HCT116 (cell line): ENCODE data around the gene NDUFAF2.

Source experiments
- EZH2 ChIP-seq: fragments of 200-600 bp; sonication (generic); IDR thresholded peaks from 2 replicates; pipeline ENCODE4 v1.6.1; 2017; ENCODE audit warnings: antibody characterized with exemption, mixed run types
- FOSL1 ChIP-seq: IDR thresholded peaks from 2 replicates; pipeline ENCODE4 v1.6.1; 2012; ENCODE audit warnings: low read depth
- POLR2A ChIP-seq: IDR thresholded peaks from 2 replicates; pipeline ENCODE4 v1.7.0; 2011; ENCODE audit warnings: borderline replicate concordance; ENCODE audit not compliant: insufficient read depth, insufficient read length; ENCODE audit errors: extremely low read depth
- POLR2AphosphoS5 ChIP-seq: IDR thresholded peaks from 2 replicates; pipeline ENCODE4 v1.6.1; 2011; ENCODE audit warnings: mild to moderate bottlenecking, low read depth, low read length, moderate library complexity
- SIN3A ChIP-seq: IDR thresholded peaks from 2 replicates; pipeline ENCODE4 v1.6.1; 2012; ENCODE audit warnings: low read depth
- SP1 ChIP-seq: IDR thresholded peaks from 2 replicates; pipeline ENCODE4 v1.6.1; 2012; ENCODE audit warnings: low read depth
- YY1 ChIP-seq: IDR thresholded peaks from 2 replicates; pipeline ENCODE4 v1.6.1; 2011; ENCODE audit warnings: low read length, low read depth, moderate library complexity, mild to moderate bottlenecking; ENCODE audit not compliant: insufficient replicate concordance; ENCODE audit errors: extremely low read depth
- ZNF274 ChIP-seq: fragments of 200-500 bp; sonication (Bioruptor generic); IDR thresholded peaks from 2 replicates; pipeline ENCODE4 v1.6.1; 2014; ENCODE audit warnings: mild to moderate bottlenecking, low read depth, low read length, inconsistent platforms
- TF ChIP-seq, protein P1 (sequence below), 3 experiments: fragments of 200-600 bp in 1 of 3; sonication (generic) in 1 of 3; IDR thresholded peaks in 2 of 3; conservative IDR thresholded peaks in 1 of 3; 2 replicates each; pipeline ENCODE4 v1.5.1; 2012 to 2017; ENCODE audit warnings: low read depth in 2 of 3, low read length in 2 of 3, antibody characterized with exemption in 1 of 3, borderline replicate concordance in 1 of 3, control low read depth in 1 of 3, mild to moderate bottlenecking in 1 of 3, mixed read lengths in 1 of 3, mixed run types in 1 of 3, moderate library complexity in 1 of 3; ENCODE audit not compliant: insufficient read depth in 1 of 3
- TF ChIP-seq, protein P2 (sequence below): IDR thresholded peaks from 2 replicates; pipeline ENCODE4 v1.6.1; 2012
- TF ChIP-seq, protein P3 (sequence below): IDR thresholded peaks from 2 replicates; pipeline ENCODE4 v1.6.1; 2012; ENCODE audit warnings: low read depth

DNA sequence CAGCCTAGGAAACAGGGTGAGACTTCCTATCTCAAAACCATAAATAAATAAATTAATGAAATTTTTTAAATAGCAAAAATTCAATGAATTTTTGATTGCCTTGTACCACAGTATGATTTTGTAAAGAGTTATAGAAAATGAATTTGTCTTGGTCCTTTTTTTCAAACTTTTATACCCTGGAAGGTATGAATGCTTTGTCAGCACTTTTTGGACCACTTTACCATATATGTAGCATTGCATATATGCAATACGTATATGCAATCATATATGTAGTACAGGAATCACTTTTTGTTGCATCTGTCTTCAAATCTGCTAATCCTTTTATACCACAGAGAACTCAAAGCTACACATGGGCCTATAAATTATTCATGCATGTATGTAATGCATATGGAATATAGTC lies 226.5 kb downstream of the NDUFAF2 start:
- TF ChIP-seq POLR2A = no peak
- TF ChIP-seq YY1 = no peak
- no peak for TF ChIP-seq FOSL1
- TF ChIP-seq, protein P1, sequence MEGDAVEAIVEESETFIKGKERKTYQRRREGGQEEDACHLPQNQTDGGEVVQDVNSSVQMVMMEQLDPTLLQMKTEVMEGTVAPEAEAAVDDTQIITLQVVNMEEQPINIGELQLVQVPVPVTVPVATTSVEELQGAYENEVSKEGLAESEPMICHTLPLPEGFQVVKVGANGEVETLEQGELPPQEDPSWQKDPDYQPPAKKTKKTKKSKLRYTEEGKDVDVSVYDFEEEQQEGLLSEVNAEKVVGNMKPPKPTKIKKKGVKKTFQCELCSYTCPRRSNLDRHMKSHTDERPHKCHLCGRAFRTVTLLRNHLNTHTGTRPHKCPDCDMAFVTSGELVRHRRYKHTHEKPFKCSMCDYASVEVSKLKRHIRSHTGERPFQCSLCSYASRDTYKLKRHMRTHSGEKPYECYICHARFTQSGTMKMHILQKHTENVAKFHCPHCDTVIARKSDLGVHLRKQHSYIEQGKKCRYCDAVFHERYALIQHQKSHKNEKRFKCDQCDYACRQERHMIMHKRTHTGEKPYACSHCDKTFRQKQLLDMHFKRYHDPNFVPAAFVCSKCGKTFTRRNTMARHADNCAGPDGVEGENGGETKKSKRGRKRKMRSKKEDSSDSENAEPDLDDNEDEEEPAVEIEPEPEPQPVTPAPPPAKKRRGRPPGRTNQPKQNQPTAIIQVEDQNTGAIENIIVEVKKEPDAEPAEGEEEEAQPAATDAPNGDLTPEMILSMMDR (IDR thresholded peaks at IDR 0.05 in 2 of 3, conservative IDR thresholded peaks at IDR 0.05 in 1 of 3; ENCODE audit: borderline replicate concordance in 1 of 3, insufficient read depth in 1 of 3, low read depth in 2 of 3, low read length in 2 of 3) = no peak
- TF ChIP-seq, protein P2, sequence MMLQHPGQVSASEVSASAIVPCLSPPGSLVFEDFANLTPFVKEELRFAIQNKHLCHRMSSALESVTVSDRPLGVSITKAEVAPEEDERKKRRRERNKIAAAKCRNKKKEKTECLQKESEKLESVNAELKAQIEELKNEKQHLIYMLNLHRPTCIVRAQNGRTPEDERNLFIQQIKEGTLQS = no peak
- TF ChIP-seq EZH2 = no peak
- TF ChIP-seq POLR2AphosphoS5 = no peak
- TF ChIP-seq, protein P3, sequence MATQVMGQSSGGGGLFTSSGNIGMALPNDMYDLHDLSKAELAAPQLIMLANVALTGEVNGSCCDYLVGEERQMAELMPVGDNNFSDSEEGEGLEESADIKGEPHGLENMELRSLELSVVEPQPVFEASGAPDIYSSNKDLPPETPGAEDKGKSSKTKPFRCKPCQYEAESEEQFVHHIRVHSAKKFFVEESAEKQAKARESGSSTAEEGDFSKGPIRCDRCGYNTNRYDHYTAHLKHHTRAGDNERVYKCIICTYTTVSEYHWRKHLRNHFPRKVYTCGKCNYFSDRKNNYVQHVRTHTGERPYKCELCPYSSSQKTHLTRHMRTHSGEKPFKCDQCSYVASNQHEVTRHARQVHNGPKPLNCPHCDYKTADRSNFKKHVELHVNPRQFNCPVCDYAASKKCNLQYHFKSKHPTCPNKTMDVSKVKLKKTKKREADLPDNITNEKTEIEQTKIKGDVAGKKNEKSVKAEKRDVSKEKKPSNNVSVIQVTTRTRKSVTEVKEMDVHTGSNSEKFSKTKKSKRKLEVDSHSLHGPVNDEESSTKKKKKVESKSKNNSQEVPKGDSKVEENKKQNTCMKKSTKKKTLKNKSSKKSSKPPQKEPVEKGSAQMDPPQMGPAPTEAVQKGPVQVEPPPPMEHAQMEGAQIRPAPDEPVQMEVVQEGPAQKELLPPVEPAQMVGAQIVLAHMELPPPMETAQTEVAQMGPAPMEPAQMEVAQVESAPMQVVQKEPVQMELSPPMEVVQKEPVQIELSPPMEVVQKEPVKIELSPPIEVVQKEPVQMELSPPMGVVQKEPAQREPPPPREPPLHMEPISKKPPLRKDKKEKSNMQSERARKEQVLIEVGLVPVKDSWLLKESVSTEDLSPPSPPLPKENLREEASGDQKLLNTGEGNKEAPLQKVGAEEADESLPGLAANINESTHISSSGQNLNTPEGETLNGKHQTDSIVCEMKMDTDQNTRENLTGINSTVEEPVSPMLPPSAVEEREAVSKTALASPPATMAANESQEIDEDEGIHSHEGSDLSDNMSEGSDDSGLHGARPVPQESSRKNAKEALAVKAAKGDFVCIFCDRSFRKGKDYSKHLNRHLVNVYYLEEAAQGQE = no peak
- no peak for TF ChIP-seq SP1
- TF ChIP-seq ZNF274 = no peak
- no peak for TF ChIP-seq SIN3A
